ENCODE results near the gene TPO. TPM values are rescaled to one million over a fixed set of nuclear protein-coding genes. Genes with fewer than 3 reads are reported as not detected.
"Not testable (repeated sequence)": the region's sequence is repeated elsewhere in the genome, so short reads cannot be mapped to it uniquely, and the experiment has no call there.

TPO gene
- polyA plus RNA-seq (ENCODE audit: insufficient read length in 12 of 12) = under 1 TPM in 9 of 12 donors, not detected in 3; 0.21 to 0.79 (median 0.30) TPM
- long read RNA-seq, donor 1 = 0 reads
- long read RNA-seq, donor 2 = 0 reads
- long read RNA-seq, donor 3 = 0 reads
- long read RNA-seq, donor 4 = 0 reads
- long read RNA-seq, donor 5 = 0 reads
- long read RNA-seq, donor 6 = 0 reads
- long read RNA-seq, donor 7 = 0 reads
- long read RNA-seq, donor 8 = 0 reads
- long read RNA-seq, donor 9 = 0 reads
- long read RNA-seq, donor 10 = 0 reads
- long read RNA-seq, donor 11 = 0 reads

DNA sequence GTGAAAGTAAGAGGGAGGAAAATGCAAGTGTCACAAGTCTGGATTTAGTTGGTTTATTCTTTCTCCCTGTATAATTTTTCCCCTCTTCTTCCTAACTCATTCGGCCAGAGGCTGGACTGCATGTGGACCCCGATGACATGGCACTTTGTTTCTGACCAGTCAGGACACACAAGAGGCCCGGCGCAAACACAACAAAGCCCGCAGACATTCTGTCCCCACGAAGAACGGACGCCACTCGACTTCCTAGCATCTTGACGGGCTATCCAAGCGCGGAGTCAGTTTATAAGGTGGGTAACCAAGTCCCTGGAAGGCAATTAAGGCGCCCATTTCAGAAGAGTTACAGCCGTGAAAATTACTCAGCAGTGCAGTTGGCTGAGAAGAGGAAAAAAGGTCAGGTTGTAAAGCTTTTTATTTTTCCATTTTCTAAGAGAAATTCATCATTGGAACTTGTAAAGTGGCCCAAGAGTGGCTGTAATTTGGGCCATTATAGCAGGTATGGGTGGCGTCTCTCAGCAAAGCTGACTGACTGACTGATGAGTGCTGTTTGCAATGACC lies at the start of gene TPO:
TPO (plus strand) TSS at position 308 of the 555 bp plus-strand sequence. CDS start 946 bp downstream, outside the sequence.
- DNase-seq = no peak

- no peak for DNase-seq
These were observed 46.6 kb upstream of the TPO start for GRCh38 chr2:1366546-1367134.

DNA sequence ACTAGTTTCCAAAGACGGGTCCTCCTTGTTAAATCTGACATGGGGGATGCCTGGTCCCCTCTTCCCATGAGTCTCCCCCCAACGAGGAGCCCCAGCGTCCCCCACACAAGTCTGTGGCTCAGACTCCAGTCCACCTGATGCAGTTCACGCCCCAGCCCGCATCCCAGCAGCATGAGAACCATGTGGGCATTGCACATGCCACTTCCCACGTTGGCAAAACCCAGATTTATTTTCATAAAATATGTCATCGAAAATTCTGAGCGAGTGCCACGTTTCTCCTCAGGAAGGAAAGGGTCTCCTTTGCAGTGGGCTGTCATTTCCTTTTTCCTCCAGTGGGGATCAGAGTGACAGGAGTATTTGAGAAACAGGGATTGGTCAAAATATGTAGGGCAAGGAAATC lies 45.7 kb upstream of the TPO start:
- no peak for DNase-seq

- no peak for DNase-seq
These were observed 43.4 kb upstream of the TPO start for GRCh38 chr2:1369905-1370304.

DNA sequence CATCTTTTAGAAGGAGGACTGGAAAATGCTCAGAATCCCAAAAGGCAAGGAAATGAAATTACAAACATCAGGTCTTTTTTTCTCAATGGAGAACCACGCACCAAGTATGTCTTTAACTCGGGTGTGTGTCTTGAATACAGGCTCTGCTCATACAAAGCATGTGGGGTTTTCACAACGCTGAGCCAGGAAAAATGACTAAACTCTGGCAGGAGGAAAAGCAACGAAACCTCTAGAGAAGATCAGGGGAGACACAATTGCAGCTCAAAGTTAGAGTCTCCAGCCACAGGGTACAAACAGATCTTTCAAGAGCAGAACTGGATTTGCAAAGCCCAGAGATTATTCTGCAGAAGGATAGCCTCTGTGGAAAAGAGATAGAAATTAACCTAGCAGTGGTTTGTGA lies 42.8 kb upstream of the TPO start:
- peak; percentile 55 for DNase-seq

DNA sequence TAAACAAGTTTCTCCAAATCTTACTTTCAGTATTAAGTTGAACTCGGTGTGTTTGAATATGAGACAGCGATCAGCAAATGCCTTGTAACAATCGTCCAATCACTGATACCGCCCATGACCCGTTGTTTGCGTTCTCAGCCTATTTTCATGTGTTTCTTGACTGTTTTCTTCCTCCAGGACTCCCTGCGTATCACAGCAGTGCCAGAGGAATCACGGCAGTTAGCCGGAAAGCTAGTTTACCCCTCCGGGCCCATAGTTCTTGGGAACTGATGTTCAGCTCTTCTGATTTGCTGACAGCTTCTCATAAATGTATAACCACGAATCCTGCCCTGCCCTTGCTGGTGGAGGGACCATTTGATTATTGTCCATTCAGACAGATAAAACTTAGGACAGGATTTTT lies 42.2 kb upstream of the TPO start:
- DNase-seq = no peak

DNA sequence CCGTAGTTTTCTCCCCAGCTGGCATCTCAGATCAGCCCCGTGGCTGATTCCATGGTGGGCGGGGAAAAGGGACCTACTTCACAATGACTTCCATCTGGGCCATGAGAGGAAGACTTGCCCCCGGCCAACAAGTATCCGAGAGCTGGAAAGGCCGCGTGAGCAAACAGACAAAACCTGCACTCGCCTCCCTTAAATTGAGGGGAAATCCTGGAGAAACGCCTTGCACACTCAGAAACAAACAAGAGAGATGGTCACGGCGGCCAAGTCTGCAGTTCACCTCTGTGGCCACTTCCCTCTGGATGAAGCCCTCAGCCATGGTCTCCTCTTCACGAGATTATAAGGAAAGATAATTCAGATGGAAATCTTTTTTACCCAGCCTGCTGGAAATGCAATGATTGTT lies 39.4 kb upstream of the TPO start:
- DNase-seq = no peak

GRCh38 chr2:1374287-1374686 lies 39.0 kb upstream of the TPO start:
- no peak for DNase-seq

DNA sequence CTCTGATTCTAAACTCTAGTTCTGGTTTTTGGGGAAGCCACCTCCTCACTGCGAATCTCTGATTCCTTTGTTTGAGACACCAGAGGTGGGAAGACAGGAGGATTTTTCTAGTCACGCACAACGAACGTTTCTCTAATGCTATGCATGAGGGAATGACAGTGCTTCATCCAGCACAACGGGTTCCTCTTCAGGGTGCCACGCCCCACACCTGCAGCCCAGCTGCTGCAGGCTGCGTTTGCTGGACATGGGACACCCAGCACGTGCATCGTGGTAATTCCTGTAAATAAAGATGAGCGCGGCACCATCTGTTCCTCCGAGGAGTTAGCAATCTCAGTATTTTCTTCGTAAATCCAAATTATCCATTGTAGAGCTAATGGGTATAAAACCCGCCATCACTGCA lies 37.5 kb upstream of the TPO start:
- DNase-seq = no peak

DNA sequence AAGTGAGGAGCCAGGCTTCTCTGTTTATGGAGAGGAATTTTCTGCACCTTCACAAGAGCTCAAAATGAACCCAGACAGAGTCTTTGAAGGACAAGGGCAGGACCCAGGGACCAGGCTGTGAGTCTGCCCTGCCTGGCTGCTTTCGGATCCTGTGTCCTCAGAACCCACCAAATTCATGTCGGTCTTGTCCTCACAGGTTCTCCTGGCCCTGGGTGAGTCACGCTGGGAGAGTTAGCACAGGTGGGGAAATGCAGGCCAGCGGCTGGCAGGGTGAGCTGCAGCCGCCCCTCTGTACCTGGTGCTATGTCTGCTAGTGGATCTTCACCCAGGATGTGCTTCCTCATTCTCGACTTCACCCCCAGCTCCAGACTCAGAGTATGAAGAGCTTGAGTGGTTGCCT lies 35.8 kb upstream of the TPO start:
- no peak for DNase-seq

DNA sequence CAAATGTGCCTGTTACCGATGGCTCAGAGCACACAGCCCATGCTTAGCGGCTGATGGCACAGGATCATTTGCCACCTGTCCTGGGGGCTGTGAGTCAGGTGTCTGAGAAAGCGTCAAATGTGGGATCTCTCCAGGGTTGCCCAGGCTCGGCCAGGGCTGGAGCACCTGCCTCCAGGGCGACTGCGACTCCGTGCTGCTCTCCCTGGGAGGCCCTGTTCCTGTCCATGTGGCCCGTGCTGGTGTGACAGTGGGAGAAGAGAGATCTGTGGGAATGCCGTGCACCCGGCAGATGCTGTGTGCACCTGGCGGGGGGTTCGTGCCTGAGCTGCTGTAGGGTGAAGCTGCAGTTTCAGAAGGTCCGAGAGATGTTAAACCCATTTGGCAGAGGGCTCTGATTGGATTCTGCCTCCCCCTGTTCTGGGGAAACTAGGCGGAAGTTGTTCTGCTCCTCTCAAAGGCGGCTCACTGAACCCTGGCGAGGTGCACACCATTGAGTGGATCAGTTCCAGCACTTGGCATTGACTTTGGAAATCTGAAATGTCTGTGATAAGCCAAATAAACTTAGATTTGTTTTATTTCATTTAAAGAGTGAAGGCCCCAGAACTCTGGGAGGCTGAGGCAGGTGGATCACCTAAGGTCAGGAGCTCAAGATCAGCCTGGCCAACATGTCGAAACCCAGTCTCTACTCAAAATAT lies 34.7 kb upstream of the TPO start:
- DNase-seq = no peak

- DNase-seq = no peak
These were observed 31.6 kb upstream of the TPO start for GRCh38 chr2:1381644-1382043.

GRCh38 chr2:1387954-1388725 lies 25.1 kb upstream of the TPO start:
- DNase-seq = not testable (repeated sequence)

GRCh38 chr2:1390118-1390517 lies 23.1 kb upstream of the TPO start:
- DNase-seq = not testable (repeated sequence)

DNA sequence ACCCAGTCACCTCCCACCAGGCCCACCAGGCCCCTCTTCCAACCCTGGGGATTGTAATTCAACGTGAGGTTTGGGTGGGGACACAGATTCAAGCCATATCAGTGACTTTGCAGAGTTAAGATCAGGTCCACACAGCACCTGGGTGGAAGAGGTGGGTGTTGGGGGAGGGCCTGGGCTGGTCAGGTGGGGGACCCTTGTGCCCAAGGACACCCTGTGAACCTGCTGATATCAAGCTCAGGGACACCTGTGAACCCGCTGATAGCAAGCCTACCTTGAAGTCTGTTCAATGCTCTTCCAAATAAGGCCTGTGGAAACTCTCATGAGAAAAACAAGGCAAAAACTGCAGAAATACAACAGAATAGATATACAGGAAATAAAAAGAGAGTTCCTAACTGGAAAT lies 19.9 kb upstream of the TPO start:
- no peak for DNase-seq

GRCh38 chr2:1394709-1395408 lies 18.4 kb upstream of the TPO start:
- no peak for DNase-seq

DNA sequence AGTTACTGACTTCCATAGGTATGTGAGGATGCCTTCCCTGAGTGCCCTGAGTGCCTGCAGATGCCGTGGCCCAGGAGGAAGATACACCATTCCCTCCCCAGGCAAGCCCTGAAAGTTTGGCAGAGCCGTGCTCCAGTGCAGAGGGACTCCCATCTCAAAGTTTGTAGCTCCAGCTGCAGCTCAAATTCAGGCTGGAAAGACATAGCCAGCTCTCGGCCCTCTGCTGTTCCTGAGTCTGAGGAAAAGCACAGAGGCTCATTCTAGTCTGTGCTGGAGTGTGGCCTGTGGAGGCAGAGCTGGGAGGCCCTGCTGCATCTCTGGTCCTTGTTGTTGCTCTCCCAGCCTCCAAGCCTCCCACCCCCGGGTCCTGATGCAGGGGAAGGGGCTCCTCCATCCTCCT lies 15.9 kb upstream of the TPO start:
- peak; percentile 35 for DNase-seq

DNA sequence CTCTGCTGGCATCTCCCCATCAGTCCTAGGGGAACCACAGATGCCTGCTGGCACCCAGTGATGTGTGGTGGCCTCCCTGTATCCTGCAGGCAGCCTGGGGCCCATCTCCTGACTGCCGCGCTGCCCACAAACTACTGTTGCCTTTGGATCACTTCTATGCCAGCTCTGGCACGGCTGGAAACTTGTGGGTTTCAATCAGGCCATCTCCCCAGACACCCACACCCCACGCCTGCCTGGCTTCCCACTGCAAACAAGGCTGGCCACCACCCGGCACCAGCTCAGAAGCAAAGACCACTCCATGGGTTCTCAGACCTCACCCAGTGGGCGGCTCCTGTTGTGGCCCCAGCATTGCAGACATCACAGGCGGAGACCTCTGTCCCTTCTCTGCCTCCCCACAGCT lies 15.1 kb upstream of the TPO start:
- DNase-seq = no peak

- no peak for DNase-seq
These were observed 12.1 kb upstream of the TPO start for GRCh38 chr2:1400943-1401735.

- DNase-seq = no peak
These were observed 11.2 kb upstream of the TPO start for GRCh38 chr2:1402064-1402463.

DNA sequence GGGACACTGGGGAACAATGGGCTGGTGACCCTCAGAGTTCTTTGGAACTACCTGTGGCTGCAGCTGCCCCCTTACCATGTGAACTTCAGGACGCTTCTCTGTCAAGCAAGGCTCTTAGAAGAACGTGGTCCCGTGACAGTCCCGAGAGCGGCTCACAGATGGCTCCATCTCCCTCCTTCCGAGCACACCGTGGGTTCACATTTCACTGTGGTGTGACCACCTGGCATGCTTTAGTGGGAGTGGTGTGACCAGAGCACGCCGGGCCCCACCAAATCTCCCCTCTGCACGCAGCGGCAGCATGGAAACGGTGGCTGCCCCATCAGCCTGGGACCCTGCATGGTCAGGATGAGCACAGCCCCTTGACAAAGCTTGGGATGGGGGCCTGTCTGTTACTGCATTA lies 9.7 kb upstream of the TPO start:
- no peak for DNase-seq
